ENCODE measurements around the gene LRIG1.
A peak's percentile ranks its signal among the peaks of the same experiment; 100 is the strongest.

The LRIG1 gene

DNA sequence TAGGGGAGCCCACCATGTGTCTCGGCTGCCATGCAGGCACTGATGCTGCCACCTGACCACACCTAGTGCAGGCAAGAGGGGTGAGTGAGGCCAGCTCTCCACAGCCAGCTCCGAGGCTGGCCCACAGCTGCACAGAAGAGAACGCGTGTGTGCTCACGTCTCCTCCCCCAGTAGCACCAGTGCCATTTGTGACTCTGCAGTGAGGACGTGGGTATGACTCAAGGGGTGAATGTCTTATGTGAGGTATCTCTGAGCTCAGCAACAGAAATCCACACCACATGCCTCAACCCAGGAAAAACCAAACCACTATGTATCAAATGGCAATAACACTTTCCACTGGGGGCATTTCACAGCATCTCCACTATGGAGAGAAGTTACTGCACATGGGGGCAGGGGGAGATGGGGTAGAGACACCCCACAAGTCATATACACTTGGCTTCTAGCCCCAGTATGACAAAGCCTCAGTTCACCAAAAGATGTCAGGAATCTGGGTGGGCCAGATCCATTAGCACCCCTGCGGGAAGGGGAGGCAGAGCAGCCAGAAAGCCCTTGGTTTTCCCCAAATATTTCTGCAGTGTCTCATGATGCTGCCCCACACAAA lies 87.6 kb downstream of the LRIG1 start:
- no peak for DNase-seq
- in situ Hi-C loops (cut with HindIII; ENCODE audit: low pct_ligation_motif_present, low pct_unique_long_range_greater_than_20kb, low sequenced_read_pairs): no loop called here

DNA sequence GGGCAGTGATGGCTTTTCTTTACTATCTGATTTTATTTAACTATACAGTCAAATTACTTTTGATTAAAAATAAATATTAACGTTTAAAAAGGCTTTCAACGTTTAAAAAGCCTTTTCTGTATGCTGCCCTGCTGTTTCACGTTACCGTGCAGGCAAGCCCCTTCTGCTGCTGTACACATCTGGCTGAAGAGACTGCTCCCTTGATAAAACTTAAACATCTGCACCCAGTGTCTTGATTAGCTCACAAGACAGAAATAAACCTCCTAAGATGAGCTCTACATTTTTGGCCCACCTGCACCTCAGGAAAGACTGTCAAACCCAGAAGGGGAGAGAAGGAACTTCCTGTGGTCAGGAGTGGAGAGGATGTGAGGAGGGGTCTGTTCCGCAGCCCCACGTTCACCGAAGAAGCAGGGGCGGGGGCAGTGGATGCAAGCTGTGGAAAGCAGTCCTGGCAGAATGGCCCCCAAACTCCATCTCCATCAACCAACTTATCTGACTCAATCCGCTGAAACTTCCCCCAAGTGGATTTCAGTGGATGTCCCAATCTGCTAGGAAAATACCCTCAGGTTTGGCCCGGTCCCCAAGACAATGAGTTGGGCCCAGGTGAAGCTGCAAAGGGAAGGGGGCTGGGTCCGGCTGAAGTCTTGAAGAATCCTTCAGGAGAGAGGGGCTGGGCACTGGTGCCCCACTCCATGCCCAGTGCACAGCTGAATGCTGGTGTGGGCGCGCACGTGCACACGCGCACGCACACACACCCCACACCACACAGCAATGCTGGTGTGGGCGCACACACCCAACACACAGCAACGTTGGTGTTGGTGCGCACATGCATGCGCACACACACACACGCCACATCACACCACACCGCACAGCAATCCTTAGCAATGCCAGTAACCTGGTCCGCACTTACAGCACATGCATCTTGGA lies 88.6 kb downstream of the LRIG1 start:
- DNase-seq: no peak
- in situ Hi-C loops (cut with HindIII; ENCODE audit: low pct_ligation_motif_present, low pct_unique_long_range_greater_than_20kb, low sequenced_read_pairs): no loop called here

DNA sequence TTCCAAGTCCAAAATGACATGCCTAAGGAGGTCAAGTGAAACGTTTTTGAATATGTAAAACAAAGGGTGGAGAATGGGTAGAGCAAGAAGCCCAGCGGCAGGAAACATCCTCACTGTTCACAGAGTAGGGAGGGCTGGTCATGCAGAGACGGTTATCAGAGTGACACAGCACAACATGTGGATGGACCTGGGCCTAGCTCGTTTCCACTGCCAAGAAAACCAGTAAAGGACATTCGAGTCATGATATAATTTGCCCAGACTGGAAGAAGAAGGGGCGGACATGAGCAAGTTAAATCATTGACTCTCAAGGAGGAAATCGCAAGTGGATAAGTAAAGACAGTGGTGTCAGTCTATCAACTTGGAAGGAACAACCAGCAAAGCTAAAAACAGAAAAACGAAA lies 89.3 kb downstream of the LRIG1 start:
- in situ Hi-C loops (cut with HindIII; ENCODE audit: low pct_ligation_motif_present, low pct_unique_long_range_greater_than_20kb, low sequenced_read_pairs): no loop called here
- no peak for DNase-seq

DNA sequence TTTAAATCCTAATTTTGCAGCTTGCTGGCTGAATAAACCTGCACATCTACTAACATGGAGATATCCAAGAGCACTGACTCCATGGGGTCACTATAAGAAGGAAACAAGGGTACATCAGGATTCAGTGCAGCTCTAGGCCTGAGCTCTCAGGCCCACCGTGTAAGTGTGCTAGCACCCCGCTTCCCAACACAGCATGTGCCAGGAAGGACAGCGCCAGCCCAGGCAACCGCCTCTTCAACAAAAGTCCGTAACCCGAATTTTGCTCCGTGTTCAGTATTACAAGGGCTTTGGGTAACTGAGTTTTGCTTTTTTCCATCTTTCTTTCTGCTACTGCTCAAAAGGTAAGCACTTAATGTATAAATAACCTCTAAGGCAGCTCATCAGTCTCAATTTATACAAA lies 89.8 kb downstream of the LRIG1 start:
- DNase-seq: no peak
- in situ Hi-C loops (cut with HindIII; ENCODE audit: low pct_ligation_motif_present, low pct_unique_long_range_greater_than_20kb, low sequenced_read_pairs): no loop called here

DNA sequence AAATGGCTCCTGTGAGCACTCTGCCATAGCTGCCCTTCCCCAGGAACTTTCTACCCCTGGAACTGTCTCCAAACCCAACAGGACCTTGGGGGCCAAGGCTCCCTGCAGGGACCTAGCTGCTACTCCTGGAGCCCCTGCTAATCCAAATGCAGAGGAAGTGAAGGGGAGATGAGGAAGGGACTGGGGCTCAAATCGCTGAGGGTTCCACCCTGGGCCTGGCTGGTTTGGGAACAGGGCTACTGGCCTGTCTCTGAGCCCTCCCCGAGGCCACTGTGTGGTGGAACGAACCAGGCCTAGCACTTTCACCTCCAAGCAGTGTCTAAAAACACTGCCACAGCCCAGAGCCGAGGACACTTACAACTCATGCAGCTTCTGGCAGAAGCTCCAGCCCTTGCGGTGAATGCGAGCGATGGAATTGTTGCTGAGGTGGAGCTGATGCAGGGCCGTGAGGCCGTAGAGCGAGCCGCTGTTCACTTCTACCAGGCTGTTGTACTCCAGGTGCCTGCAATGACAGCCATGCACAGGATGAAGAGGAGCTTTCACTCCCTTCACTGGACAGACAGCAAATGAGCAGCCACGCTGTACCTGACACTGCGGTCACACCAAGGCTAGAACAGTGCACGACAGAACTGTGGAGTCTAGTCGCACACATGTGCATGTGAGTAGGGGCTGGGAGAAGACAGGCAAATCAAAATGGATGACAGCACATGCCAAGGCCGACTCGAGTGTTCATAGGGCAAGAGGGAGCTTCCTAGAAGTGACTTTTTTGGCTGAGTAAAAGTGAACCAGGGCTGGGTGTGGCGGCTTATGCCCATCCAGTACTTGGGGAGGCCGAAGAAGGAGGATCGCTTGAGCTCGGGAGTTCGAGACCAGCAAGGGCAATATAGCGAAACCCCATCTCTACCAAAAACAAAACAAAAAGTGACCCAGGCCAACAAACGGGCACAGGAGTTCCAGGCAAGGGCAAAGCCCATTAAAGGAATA lies 90.8 kb downstream of the LRIG1 start:
- in situ Hi-C loops (cut with HindIII; ENCODE audit: low pct_ligation_motif_present, low pct_unique_long_range_greater_than_20kb, low sequenced_read_pairs): no loop called here
- no peak for DNase-seq

DNA sequence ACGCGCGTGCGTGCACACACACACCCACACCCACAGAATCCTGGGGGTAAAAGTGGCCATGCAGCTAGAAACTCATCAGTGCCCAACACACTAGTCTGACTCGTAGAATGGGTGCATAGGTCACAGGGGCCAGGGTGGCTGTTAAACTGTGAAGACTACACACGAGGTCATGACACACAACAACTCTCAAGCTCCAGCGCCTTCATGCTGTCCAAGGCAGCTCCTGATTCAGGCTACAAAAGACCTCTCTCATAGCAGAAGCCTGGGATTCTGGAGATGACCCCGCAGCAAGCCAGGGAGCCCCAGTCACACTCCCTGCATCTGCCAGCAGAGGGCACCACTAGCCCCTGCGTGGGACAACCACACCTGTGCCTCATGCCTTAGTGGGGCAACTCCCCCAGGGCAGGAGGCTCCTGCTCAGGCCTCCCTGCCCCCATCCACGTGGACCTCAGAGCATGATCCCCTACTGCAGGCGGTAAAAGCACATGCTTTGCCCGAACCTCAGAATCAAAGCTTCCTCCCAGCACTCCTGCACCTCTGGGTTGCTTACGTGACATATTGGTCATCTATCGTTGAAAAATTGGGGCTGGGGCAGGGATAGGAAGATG lies 93.1 kb downstream of the LRIG1 start:
- in situ Hi-C loops (cut with HindIII; ENCODE audit: low pct_ligation_motif_present, low pct_unique_long_range_greater_than_20kb, low sequenced_read_pairs): no loop called here
- peak; percentile 59 for DNase-seq

DNA sequence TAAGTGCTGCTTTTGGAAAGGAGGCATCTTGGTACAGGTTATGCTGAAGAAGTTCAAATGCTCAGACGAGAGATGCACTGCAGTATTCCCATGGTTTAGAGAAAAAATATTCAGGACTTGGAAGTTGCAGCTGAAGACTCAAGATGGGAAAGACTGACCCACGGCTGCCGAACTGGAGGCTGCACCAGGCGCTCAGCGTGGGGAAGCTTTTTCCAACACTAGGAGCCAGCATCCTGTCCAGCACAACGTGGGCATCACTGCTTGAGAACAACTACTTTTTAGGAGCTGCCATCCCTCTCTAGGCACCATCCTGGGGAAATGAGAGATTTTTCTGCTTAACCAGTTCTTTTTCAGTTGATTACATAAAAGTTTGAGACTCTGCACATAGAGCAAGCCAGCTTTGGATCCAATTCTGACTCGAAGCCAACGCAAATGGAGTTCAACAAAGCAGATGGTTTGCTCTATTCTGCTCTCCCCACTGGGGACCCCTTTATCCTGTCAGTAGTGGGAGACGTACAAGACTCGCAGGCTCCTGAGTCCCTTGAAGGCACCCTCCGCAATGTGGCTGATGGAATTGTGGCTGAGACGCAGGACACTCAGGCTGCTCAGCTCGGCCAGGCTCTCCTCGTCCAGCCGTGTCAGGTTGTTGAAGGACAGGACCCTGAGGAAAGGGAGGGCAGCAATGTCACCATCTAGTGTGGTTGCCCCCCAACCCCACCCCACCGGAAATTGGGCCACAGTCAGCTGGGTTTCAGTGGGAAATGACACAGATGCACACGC lies 93.8 kb downstream of the LRIG1 start:
- no peak for DNase-seq
- in situ Hi-C loops (cut with HindIII; ENCODE audit: low pct_ligation_motif_present, low pct_unique_long_range_greater_than_20kb, low sequenced_read_pairs): no loop called here

DNA sequence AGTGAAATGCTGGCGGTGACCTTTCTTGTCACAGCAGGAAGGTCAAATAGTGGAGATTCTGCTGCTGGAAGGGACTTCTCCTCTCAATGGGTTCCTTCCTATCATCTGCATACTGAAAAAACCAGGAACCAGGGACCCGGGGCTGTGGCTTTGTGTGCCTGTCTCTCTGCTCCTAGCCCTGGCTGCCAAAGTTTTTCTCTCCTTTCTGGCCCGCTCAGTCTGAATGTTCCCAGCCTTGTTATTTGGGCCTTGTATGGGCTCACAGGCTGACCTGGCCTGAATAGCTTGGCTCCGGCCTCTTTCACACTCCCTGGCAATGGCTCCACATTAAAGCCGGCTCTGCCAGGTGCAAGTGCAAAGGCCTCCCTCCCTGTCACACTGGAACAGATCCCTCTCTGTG lies 94.7 kb downstream of the LRIG1 start:
- DNase-seq: no peak
- in situ Hi-C loops (cut with HindIII; ENCODE audit: low pct_ligation_motif_present, low pct_unique_long_range_greater_than_20kb, low sequenced_read_pairs): no loop called here

DNA sequence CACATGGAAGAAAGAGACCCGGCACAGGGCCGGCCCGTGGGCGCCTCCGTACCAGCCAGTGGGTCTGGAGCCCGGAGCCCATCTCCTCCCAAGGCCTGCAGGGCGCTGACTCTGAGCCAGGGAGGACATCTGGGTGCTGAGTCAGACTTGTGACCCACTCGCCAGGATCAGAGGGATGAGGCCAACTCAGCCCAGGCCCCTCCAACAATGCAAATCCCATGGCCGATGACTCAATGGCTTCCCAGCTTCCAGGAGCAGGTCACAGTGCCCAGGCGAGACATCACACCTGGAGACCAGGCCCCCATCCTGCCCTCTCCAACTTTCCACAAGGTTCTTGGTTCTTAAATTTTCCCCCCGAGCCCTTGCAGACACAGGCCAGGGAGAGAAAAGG lies 95.1 kb downstream of the LRIG1 start:
- DNase-seq: peak; percentile 21
- in situ Hi-C loops (cut with HindIII; ENCODE audit: low pct_ligation_motif_present, low pct_unique_long_range_greater_than_20kb, low sequenced_read_pairs): no loop called here

DNA sequence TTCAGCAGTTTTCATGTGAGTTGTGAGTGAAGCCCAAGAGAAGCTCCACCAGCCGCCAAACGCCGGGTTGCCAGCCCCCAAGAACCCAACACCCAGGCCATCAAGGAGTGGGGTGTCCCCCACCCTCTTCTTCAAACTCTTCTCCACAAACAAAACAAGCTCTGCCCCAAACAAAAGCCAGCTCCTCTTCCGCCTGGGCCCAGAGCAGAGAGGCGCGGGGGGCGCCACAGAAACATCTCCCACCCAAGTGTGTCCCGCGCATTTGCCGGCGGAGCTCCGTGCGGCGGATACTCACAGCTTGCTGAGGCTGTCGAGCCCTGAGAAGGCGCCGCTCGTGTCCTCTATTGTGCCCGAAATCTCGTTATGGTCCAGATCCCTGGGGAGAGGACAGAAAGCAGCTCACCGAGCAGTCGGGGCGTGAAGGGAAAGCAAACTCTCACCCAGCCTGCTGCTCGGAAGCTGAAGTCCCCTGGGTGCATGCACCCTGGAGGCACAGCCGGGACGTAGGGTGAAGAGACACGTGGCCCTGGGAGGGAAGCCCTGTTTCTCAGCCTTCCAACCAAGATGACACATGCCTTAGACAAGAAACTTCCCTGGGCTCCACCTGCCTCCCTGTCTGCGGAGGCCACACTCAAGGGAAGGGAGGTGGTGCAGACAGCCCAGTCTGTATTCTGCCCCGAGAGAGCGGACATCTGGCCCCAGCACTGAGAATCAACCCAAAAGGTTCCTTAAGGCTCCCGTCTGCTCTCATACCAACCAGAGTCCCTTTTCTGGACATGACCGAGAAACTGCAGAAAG lies 95.7 kb downstream of the LRIG1 start:
- no peak for DNase-seq
- in situ Hi-C loops (cut with HindIII; ENCODE audit: low pct_ligation_motif_present, low pct_unique_long_range_greater_than_20kb, low sequenced_read_pairs): no loop called here

DNA sequence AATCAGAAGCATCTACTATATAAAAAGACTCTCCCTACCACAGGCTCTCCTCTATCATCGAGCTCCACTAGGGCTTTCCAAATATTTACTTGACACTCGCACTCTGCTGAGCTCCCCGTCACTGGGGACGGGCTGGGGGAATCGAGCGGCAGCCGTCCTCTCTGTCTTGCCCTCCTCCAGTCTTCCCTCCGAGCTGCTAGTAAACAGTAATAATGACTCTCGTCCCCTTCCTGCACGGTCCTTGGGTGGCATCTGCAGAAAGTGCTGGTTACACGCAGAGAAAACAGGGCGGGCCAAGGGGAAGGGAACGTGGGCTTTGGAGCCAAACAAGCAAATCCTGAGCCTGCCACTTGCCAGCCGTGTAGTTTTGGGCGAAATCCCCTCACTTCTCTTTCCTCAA lies 96.6 kb downstream of the LRIG1 start:
- in situ Hi-C loops (cut with HindIII; ENCODE audit: low pct_ligation_motif_present, low pct_unique_long_range_greater_than_20kb, low sequenced_read_pairs): no loop called here
- no peak for DNase-seq

DNA sequence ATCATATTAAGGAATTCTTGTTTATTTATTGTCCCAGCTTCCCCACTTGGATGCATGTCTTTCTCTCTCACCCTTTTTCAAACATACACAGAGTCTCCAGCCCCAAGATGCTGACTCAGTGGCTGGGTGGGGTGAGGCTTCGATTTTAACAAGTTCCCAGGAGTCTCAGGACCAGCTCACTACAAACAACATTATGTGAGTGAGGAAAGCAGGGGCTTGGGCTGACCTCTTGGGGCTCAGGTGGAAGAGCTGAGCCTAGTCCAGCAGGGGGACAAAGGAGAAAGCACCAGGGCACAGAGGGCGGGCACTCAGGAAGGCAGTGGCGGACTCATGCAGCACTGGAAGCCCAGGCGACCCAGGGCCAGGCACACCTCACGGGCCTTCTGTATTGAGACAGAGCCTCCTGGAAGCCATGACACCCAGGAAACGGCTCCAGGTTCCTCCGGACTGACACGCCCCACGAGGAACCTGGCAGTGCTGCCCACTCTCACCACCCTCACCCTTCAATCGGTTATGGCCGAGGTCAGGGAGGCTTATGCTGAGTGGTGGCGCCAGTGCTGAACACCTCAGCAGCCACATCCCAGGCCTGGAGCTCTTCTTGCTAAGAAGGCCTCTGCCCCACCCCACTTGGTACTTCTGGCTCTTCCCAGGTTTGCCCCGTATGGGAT lies 97.4 kb downstream of the LRIG1 start:
- in situ Hi-C loops (cut with HindIII; ENCODE audit: low pct_ligation_motif_present, low pct_unique_long_range_greater_than_20kb, low sequenced_read_pairs): no loop called here
- DNase-seq: no peak

DNA sequence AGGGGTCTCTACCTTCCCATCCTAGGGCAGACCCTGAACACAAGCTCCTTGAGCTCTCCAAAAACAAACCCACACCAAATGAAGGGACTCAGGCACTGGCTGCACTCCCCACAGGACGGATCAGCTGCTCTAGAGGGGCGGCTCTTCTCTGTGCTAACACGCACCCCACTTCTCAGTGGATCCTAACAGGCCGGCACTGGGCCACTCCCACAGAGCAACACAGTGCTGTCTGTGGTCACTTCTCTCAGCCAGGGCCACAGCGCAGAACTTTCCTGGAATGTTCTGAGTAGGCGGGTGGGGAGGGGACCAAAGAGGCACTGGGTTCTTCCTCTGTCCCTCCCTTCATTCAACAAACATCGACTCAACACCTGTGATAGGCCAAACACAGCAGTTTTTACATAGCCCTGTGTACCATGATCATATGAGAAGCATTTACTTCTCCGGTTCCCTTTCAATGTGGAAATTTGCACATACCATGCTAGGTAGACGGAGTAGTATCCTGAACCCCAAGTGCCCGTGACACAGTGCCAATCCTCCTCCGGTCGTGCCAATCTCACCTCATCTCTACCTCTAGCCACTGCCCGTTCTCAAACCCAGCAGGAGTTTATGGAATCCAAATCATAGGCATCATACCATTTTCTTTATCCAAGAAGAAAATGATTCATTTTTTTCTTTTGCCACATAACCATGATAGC lies 98.1 kb downstream of the LRIG1 start:
- in situ Hi-C loops (cut with HindIII; ENCODE audit: low pct_ligation_motif_present, low pct_unique_long_range_greater_than_20kb, low sequenced_read_pairs): no loop called here
- DNase-seq: no peak

DNA sequence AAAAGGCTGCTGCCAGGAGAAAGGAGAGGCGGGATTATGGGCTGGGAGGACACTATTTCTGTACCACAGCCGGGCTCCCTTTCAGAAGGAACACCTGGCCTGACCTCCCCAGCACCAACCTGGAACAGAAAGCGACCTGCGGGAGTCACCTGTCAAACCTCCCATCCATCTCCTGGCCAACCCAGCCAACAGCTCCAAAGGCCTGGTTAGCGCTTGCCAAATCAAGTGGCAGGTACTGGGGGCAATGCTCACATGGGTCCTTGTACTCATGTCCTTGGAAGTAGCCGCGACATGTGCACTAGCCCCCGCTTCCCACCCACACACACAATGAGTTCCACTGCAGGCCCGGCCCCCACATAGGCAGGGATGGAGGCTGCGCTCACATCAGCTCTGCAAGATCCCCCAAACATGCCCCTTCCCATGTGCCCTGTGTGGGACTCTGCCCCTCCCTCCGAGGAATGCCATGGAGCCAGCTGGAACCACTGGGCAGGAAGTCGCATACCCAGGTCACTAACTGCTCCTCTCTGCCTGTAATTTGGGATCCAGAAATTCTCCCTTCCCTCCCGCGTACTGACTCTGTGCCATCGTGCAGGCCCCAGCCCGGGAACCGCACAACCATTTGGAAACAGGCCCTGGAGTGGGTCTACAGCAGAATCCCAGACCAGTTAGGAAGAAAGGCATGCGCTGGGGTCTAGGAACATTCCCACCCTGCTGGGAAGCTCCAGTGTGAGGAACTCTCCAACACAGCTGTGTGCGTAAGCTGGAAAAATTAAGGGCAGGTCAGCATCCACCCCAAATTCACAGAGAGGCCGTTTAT lies 98.9 kb downstream of the LRIG1 start:
- in situ Hi-C loops (cut with HindIII; ENCODE audit: low pct_ligation_motif_present, low pct_unique_long_range_greater_than_20kb, low sequenced_read_pairs): no loop called here
- DNase-seq: no peak

DNA sequence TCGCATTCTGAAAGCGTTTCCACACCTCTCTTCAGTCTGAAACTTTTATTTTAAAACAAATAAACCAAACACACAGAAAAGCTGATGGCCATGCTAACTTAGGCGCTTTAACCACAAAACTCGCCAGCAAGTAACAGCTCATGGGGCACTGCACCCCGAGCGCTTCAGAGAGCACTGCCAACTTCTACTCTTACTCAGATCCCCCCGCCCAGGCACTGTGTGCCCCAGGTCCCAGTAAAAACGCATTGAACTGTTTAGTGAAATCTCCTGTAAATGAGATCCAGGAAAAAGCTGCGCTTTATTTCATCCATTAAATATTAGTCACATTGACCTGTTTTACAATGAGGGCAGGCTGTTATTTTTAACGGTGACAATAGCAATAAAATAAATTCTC lies 99.7 kb downstream of the LRIG1 start:
- no peak for DNase-seq
- in situ Hi-C loops (cut with HindIII; ENCODE audit: low pct_ligation_motif_present, low pct_unique_long_range_greater_than_20kb, low sequenced_read_pairs): no loop called here

Measured in ACHN (cell line).